D341Med (cell line): ENCODE measurements around the gene IPO5.
"Not testable (repeated sequence)": the region's sequence is repeated elsewhere in the genome, so short reads cannot be mapped to it uniquely, and the experiment has no call there.

Experiments
- DNase-seq: peaks from one replicate; pipeline ENCODE4 v3.0.0; 2012; ENCODE audit warnings: low spot score

Gene IPO5

GRCh38 chr13:98014766-98015165 is 61.3 kb downstream of the IPO5 start:
- no peak for DNase-seq

- DNase-seq: no peak
Observed at GRCh38 chr13:98018293-98018692, 64.8 kb downstream of the IPO5 start.

GRCh38 chr13:98019186-98019585 is 65.7 kb downstream of the IPO5 start:
- DNase-seq: no peak

DNA sequence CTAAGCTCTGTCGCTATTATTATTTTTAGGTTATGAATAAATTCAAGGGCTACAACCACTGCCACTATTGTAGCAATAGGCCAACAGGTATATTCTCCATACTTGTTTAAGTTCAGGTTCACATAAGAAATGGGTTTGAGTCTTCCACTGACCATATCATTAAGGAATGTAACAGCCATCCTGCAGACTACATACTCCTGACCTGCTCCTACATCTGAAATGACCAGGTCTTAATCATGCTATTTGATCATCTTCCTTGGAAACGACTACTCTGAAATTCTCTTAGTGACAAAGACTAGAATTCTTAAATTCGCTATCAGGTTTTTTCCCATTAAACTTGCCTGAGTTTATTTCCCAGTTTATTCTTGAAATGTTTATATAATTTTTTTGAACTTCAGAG is 66.8 kb downstream of the IPO5 start:
- no peak for DNase-seq

DNA sequence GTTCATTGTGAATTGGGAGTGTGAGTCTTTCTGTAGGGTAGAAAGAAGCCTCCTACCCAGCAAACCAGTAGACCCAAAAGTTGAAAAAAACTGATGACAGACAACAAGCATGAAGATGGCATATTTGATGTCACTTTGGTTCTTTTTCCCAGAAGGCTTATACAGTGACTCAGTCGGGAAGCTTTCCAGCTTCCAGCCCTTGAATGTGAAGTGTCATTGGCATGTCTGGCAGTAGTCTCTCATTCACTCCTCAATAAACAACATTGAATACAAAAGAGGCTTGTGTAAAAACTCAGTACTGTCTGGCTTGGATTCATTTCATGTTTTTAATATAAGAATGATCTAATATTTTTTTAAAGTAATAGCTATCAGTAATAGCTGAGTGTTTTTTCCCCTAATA is 68.7 kb downstream of the IPO5 start:
- DNase-seq: no peak

- DNase-seq: no peak
Observed at GRCh38 chr13:98025480-98026025, 72.1 kb downstream of the IPO5 start.

- no peak for DNase-seq
Observed at GRCh38 chr13:98026457-98026857, 73.0 kb downstream of the IPO5 start.

GRCh38 chr13:98032168-98032567 is 78.7 kb downstream of the IPO5 start:
- DNase-seq: no peak

DNA sequence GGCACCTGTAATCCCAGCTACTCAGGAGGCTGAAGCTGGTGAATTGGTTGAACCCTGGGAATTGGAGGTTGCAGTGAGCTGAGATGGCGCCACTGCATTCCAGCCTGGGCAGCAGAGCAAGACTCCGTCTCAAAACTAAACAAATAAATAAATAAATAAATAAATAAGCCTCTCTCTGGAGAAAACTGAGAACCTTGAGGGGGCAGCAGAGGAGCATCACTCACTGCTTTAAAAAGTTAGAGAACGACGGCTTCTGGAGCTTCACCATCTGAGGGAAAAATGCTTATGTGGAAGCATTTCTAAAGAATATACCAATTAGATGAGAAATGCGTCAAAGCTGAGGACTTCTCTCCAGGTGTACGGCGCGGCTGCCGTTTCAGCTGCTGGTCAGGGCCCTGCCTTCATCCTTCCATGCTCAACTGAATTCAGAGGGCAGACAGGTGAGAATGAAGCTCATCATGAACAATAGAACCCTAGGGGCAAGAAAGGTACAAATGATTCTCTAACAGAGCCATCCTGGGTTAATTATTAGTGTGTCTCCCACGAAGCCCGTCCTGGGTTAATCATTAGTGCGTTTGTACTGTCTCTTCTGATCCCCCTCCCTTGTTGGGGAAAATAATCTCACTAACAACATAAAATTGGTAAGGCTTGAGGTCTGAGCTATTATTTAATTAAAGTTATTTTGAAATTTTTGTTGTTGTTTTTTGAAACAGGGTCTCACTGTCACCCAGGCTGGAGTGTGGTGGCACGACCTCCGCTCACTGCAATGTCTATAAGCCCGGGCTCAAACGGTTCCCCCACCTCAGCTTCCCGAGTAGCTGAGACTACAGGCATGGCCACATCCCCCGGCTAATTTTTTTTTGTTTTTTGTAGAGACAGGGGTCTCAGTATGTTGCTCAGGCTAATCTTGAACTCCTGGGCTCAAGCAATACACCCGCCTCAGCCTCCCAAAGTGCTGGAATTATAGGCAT is 80.1 kb downstream of the IPO5 start:
- DNase-seq: no peak

GRCh38 chr13:98035373-98035772 is 81.9 kb downstream of the IPO5 start:
- DNase-seq: no peak

- DNase-seq: not testable (repeated sequence)
Observed at GRCh38 chr13:98036564-98037302, 83.3 kb downstream of the IPO5 start.

- no peak for DNase-seq
Observed at GRCh38 chr13:98039261-98039660, 85.8 kb downstream of the IPO5 start.

- no peak for DNase-seq
Observed at GRCh38 chr13:98039964-98040363, 86.5 kb downstream of the IPO5 start.

DNA sequence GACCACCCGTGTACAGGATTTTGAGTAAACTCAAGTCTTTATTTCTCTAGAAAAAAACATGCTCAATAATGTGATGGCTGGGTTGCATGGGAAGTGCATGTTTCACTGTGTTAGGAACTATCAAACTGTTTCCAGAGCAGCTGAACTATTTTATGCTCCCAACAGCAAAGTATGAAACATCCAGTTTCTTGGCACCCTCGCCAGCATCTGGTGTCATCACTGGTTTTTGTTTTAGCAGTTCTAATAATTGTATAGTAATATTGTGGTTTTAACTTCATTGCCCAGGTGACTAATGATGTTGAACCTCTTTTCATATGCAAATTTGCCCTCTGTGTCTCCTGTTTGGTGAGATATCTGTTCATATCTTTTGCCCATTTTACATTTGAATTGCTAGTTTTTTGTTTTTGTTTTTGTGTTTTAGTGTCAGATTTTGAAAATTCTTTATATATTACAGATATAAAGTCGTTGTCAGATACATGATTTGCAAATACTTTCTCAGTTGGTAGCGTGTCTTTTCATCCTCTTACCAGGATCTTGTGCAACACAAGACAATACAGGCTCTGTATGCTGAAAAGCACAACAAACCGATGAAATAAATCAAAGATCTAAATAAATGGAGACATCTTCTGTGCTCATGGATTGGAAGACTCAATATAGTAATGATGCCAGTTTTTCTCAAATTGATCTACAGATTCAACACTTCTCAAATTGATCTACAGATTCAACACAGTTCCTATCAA is 87.8 kb downstream of the IPO5 start:
- no peak for DNase-seq

- DNase-seq: no peak
Observed at GRCh38 chr13:98044301-98044700, 90.8 kb downstream of the IPO5 start.

DNA sequence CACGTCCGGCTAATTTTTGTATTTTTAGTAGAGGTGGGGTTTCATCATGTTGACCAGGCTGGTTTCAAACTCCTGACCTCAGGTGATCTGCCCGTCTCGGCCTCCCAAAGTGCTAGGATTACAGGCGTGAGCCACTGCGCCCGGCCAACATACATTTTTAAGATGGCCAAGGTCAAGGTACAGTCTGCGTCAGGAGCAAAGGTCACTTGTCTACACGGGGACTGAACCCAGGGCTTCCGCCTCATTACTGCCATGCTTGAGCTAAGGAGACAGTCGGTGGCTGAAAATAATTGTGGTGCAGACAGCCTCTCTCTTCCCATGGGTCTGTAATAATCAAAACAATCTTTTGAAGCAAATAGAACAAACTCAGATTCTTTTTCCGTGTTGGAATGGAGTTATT is 94.3 kb downstream of the IPO5 start:
- DNase-seq: not testable (repeated sequence)

DNA sequence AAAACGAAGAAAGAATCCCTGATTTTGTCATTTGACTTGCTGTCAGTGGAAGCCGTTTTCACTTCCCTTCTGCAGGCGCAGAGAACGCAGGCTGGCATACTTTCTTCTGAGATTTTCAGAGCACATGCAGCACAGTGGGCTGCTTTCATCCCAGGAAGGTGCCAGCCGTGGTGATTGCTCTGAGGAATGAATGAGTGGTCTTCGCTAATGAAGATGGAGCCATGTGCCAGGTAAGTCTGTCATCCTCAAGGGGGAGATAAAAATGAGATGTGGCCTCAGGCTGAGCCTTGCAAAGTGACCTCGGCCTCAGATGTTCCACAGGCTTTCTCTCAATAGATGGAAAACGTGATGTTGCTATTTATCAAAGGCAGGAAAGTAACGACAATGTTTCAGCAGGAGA is 94.8 kb downstream of the IPO5 start:
- no peak for DNase-seq

- no peak for DNase-seq
Observed at GRCh38 chr13:98050041-98050466, 96.6 kb downstream of the IPO5 start.

GRCh38 chr13:98052412-98052811 is 98.9 kb downstream of the IPO5 start:
- no peak for DNase-seq

GRCh38 chr13:98054301-98054700 is 100.8 kb downstream of the IPO5 start:
- no peak for DNase-seq

- no peak for DNase-seq
Observed at GRCh38 chr13:98055623-98056022, 102.1 kb downstream of the IPO5 start.

GRCh38 chr13:98056839-98057410 is 103.5 kb downstream of the IPO5 start:
- no peak for DNase-seq
